ENCODE measurements around the gene SNTB2. TPM values are rescaled to one million over a fixed set of nuclear protein-coding genes. Genes with fewer than 3 reads are reported as not detected.

SNTB2 gene
- total RNA-seq, 1 donor: 35.5 TPM

GRCh38 chr16:69179328-69180010 is 7.5 kb upstream of the SNTB2 start:
- Histone ChIP-seq H3K79me2 (ENCODE audit: insufficient read depth, low read length) (no peaks in the 10 kb centered on the region), H3K27ac (ENCODE audit: low read depth, low read length) (peak overlapping the region; percentile 60), H2AFZ (ENCODE audit: low read length) (no peak overlapping the region), H3K9me3 (ENCODE audit: low read depth, low read length) (no peaks in the 10 kb centered on the region), H3K4me3 (ENCODE audit: insufficient read depth, low read length) (no peak overlapping the region), H3K4me2 (ENCODE audit: insufficient read depth, low read length) (peak overlapping the region; percentile 39), H3K4me1 (ENCODE audit: insufficient read depth, low read length) (peaks cover 37% of the 10 kb centered on the region), H3K27me3 (ENCODE audit: insufficient read depth, low read length) (no peaks in the 10 kb centered on the region), H4K20me1 (ENCODE audit: insufficient read depth, low read length) (no peaks in the 10 kb centered on the region), H3K36me3 (ENCODE audit: insufficient read depth, low read length) (no peaks in the 10 kb centered on the region)
- peak; percentile 68 for DNase-seq (ENCODE audit: insufficient read length, low spot score, missing footprints)
- TF ChIP-seq CTCF (IDR thresholded peaks at IDR 0.05; ENCODE audit: extremely low read depth, low read depth, low read length): no peak

GRCh38 chr16:69180011-69180338 is 7.0 kb upstream of the SNTB2 start:
- H3K27me3 ChIP-seq (ENCODE audit: insufficient read depth, low read length): no peaks in the 10 kb centered on the region
- no peak for TF ChIP-seq CTCF (IDR thresholded peaks at IDR 0.05; ENCODE audit: extremely low read depth, low read depth, low read length)
- no peaks in the 10 kb centered on the region for H4K20me1 ChIP-seq (ENCODE audit: insufficient read depth, low read length)
- H3K27ac ChIP-seq (ENCODE audit: low read depth, low read length): no peak overlapping the region
- H3K79me2 ChIP-seq (ENCODE audit: insufficient read depth, low read length): no peaks in the 10 kb centered on the region
- no peak for DNase-seq (ENCODE audit: insufficient read length, low spot score, missing footprints)
- no peak overlapping the region for H2AFZ ChIP-seq (ENCODE audit: low read length)
- peaks cover 37% of the 10 kb centered on the region for H3K4me1 ChIP-seq (ENCODE audit: insufficient read depth, low read length)
- no peaks in the 10 kb centered on the region for H3K36me3 ChIP-seq (ENCODE audit: insufficient read depth, low read length)
- H3K9me3 ChIP-seq (ENCODE audit: low read depth, low read length): no peaks in the 10 kb centered on the region
- H3K4me2 ChIP-seq (ENCODE audit: insufficient read depth, low read length): peak overlapping the region; percentile 39
- H3K4me3 ChIP-seq (ENCODE audit: insufficient read depth, low read length): no peak overlapping the region

DNA sequence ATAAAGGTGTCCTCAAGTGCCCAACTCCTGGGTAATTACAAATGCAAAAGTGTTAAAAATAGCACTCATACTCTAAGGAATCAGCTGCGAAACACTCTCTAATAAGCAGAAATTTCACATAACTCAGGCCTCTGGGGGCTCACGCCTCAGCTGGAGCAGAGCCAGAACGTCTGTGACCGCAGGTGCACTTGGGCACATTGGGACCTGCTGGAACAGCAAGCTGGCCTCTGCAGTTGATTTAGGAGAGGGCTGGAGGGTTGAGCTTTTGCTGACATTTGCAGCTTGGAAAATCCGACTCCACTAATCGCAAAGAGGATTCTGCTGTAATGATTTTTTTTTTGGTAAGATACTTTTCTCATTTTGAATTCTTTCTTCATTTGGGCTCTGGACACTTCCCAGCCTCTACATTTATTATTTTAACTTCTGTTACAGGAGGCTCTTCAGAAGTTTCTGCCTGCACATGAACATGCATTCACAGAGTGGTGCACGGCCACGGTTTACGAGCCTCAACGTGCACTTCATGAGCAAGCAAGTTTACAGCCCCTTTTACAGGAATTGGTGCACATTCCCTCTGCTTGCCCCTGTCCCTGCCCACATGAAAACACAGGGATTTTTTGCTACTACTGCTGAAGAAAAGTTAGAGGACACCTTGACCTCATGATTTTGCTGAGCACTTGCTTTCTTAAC is 4.1 kb upstream of the SNTB2 start:
- no peak overlapping the region for H3K27ac ChIP-seq (ENCODE audit: low read depth, low read length)
- no peaks in the 10 kb centered on the region for H3K9me3 ChIP-seq (ENCODE audit: low read depth, low read length)
- no peaks in the 10 kb centered on the region for H3K36me3 ChIP-seq (ENCODE audit: insufficient read depth, low read length)
- no peak overlapping the region for H2AFZ ChIP-seq (ENCODE audit: low read length)
- H3K4me2 ChIP-seq (ENCODE audit: insufficient read depth, low read length): no peak overlapping the region
- no peak overlapping the region for H3K4me3 ChIP-seq (ENCODE audit: insufficient read depth, low read length)
- H3K4me1 ChIP-seq (ENCODE audit: insufficient read depth, low read length): peaks cover 34% of the 10 kb centered on the region
- H3K27me3 ChIP-seq (ENCODE audit: insufficient read depth, low read length): no peaks in the 10 kb centered on the region
- TF ChIP-seq CTCF (IDR thresholded peaks at IDR 0.05; ENCODE audit: extremely low read depth, low read depth, low read length): peak; percentile 19
- peaks cover 7% of the 10 kb centered on the region for H3K79me2 ChIP-seq (ENCODE audit: insufficient read depth, low read length)
- DNase-seq (ENCODE audit: insufficient read length, low spot score, missing footprints): no peak
- H4K20me1 ChIP-seq (ENCODE audit: insufficient read depth, low read length): peaks cover 2% of the 10 kb centered on the region

DNA sequence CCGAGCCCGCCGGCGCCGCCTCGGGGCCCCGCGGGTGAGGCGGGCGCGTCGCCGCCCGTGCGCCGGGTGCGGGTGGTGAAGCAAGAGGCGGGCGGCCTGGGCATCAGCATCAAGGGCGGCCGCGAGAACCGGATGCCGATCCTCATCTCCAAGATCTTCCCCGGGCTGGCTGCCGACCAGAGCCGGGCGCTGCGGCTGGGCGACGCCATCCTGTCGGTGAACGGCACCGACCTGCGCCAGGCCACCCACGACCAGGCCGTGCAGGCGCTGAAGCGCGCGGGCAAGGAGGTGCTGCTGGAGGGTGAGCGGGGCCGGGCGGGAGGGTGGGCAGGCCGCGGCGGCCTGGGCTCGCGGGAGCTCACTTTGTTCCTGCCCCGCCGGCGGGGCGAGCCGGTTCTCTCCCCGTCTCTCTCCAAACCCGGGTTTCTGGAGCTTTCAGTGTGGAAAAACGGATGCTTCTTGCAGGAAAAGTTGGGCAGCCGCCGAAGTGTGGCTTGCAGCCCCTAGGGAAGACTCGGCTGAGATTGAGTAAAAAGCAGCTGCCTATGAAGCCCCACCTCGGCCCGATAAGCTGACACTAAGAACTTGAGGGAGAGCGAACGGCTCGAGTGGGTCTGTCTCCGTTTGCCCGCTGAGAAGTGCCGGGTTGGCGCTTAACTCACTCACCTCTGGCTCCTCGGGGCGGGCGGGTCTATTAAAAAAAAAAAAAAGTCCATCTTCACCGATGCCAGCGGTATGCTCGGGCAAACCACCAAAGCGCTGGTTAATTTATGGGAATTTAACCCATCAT is 677 bp downstream of the SNTB2 start:
- no peak for TF ChIP-seq CTCF (IDR thresholded peaks at IDR 0.05; ENCODE audit: extremely low read depth, low read depth, low read length)
- Histone ChIP-seq H3K4me3 (ENCODE audit: insufficient read depth, low read length) (peak overlapping the region; percentile 96), H3K4me1 (ENCODE audit: insufficient read depth, low read length) (peaks cover 44% of the 10 kb centered on the region), H3K27ac (ENCODE audit: low read depth, low read length) (peak overlapping the region; percentile 79), H4K20me1 (ENCODE audit: insufficient read depth, low read length) (peaks cover 32% of the 10 kb centered on the region), H3K9me3 (ENCODE audit: low read depth, low read length) (no peaks in the 10 kb centered on the region), H3K27me3 (ENCODE audit: insufficient read depth, low read length) (no peaks in the 10 kb centered on the region), H3K79me2 (ENCODE audit: insufficient read depth, low read length) (peaks cover 53% of the 10 kb centered on the region), H2AFZ (ENCODE audit: low read length) (peak overlapping the region; percentile 72), H3K36me3 (ENCODE audit: insufficient read depth, low read length) (no peaks in the 10 kb centered on the region), H3K4me2 (ENCODE audit: insufficient read depth, low read length) (peak overlapping the region; percentile 100)
- peak; percentile 91 for DNase-seq (ENCODE audit: insufficient read length, low spot score, missing footprints)
